Measurements from ENCODE around the gene TBX6.
A peak's percentile ranks its signal among the peaks of the same experiment; 100 is the strongest.

TBX6 gene

DNA sequence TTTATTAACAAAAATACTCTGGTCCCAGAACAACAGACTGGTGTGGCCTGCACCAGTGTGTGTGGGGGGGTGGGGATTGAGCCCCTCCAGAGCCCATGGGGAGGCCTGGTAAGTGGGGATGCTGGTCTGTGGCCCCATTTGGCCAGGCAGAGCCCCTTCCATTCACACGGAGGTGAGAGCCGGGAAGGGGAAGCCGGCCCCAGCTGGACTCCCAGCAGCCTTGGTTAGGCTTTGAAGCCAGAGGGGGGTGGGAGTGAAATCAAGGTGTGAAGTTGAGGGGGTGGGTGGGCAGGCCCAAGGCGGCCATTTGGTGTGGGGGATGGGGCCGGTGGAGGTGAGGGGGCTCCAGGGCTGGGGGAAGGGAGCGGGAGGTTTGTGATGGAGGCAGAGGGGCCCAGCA, 5.9 kb downstream of the TBX6 start:
- no peak for DNase-seq

DNA sequence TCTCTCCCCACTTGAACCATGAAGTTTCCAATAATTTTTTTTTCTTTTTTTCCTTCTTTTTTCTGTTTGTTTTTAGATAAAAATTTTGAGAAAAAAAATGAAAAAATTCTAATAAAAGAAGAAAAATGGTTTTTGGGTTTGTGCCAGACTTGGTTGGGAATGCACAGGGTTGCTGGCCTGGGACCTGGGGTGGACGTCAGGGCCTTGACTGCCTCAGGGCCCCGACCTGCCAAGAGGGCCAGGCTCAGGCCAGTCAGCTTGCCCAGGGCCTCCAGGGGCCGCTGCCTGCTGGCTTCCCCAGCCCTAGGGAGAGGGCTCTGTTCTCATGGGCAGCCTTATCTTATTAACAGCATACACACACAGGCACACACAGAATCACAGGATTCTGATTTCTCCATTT, 6.5 kb downstream of the TBX6 start:
- DNase-seq, result no peak

- no peak for DNase-seq
These were observed 6.9 kb downstream of the TBX6 start for GRCh38 chr16:30084816-30085159.

GRCh38 chr16:30084096-30084815, 7.5 kb downstream of the TBX6 start:
- no peak for DNase-seq

- no peak for DNase-seq
These were observed 8.3 kb downstream of the TBX6 start for GRCh38 chr16:30083216-30084055.

DNA sequence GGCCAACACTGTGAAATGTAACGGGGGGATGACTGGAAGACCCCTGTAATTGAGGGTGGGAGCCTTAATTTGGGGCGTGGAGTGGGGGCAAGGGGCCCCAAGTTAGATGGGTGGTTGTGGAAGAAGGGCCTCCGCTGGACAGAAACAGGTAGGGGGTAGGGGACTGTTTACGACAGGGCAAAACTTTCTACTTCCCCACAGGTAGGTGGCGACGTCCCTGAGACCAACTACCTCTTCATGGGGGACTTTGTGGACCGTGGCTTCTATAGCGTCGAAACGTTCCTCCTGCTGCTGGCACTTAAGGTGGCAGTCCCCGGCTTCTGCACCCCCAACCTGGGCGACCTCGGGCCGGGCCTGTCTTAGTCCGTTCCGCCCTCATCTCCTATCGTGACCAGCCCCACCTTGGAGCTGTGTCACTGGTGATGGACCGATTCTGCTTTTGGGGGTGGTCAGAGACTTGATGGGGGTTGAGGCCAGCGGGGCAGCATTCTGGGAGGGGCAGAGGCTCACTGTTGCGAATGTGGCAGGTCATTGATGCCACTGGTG, 9.1 kb downstream of the TBX6 start:
- DNase-seq, result no peak

- no peak for DNase-seq
These were observed 12.2 kb downstream of the TBX6 start for GRCh38 chr16:30079480-30079879.

DNA sequence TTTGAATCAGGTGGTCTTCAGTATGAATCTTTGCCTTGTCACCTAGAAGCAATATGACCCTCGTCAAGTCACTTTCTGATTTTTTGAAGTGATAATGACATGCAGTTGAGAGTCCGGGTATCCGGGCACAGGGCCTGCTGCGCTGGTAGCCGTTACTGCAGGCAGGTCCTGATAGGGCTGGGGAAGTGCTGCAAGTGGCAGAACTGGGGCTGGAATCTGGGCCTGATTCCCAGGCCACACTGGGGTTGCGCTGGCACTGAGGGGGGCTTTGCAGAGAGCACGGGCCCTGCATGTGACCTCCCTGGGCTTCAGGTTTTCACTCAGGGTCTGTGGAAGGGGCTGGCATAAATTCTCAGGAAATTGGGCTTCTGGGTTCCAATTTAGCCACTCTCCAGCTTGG, 13.0 kb downstream of the TBX6 start:
- no peak for DNase-seq

GRCh38 chr16:30077656-30078055, 14.1 kb downstream of the TBX6 start:
- no peak for DNase-seq

GRCh38 chr16:30076276-30076791, 15.4 kb downstream of the TBX6 start:
- DNase-seq, result peak; percentile 22

GRCh38 chr16:30075503-30076275, 16.0 kb downstream of the TBX6 start, which contains the start of gene PPP4C:
Gene PPP4C (plus strand): TSS chr16:30075994. CDS start chr16:30076378, 384 bp downstream.
- DNase-seq, result peak; percentile 90

GRCh38 chr16:30070490-30070889, 21.2 kb downstream of the TBX6 start:
- DNase-seq, result no peak

GRCh38 chr16:30069611-30070462, 21.9 kb downstream of the TBX6 start:
- DNase-seq, result no peak

DNA sequence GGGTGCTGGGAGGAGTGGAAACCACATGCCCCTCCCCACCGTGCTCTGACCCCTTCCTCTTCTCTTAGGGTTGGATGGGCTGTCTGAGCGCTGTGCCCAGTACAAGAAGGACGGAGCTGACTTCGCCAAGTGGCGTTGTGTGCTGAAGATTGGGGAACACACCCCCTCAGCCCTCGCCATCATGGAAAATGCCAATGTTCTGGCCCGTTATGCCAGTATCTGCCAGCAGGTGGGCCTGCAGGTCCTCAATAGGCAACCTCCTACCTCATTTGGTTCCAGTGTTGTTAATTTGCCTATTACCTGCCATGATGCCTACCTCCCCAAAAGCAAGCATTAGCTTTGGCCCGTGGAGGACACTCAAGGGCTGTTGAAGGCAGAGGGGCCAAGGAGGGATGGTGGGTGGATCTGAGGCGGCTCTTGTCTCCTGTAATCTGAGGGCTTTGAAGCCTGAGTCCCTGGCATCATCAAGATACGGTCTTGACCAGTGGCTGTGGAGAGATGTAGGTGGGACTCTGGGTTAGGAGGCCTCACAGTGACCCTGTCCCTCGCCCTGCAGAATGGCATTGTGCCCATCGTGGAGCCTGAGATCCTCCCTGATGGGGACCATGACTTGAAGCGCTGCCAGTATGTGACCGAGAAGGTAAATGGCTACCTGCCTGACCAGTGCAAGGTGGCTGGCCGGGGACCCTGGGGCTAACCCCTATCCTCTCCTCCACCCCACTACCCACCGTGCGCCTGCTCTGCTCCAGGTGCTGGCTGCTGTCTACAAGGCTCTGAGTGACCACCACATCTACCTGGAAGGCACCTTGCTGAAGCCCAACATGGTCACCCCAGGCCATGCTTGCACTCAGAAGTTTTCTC, 22.7 kb downstream of the TBX6 start:
- DNase-seq, result peak; percentile 61

- no peak for DNase-seq
These were observed 23.4 kb downstream of the TBX6 start for GRCh38 chr16:30068333-30068732.

DNA sequence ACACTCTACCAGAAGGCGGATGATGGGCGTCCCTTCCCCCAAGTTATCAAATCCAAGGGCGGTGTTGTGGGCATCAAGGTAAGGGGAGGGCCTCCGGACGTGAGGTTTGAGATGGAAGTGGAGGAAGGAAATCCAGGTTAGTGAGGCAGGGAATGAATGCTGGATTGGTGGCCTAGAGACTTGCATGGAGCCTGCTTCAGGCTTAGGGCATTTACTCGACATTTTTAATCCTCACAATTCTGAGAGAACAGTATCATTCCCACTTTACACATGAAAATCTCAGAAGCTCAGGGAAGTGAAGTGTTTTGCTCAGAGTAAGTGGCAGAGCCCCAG, 24.2 kb downstream of the TBX6 start:
- DNase-seq, result no peak

- DNase-seq, result no peak
These were observed 24.8 kb downstream of the TBX6 start for GRCh38 chr16:30066761-30067583.

DNA sequence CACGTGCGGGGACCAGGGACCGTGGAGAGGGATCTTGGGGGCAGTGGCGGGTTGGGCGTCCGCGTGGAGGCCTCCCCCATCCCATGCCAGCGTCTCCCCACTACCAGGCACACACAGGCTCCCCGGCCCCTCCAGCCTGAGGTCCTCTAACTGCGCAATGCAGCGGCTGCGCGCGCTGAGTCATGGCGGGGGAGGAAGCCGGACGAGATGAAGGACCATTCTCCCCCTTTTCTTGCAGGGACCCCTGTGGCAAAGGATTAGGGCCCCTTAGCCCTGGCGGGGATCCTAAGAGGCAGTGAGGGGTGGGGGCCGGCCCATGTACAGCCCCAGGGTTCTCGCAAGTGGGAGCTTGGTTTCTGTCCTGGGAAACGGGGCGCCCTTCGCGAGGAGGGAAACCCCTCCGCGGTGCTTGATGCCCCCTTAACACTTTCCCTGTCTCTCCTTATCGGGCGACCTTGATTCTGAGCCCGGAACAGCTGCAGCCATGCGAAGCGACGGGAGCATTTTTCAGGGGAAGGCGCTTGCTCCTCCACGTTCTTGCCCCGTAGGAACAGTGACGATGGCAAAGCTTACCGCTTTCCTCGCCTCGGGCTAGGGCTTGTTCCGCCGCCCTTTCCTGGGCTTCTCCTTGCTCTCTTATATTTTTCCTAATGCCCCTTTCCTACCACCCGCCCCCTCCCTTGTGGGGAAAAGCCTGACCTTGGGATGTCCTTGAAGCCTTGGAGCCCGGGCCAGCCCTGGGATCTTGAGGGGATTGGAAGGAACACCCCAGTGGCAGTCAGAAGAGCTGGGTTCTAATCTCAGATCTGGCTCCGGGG, 25.6 kb downstream of the TBX6 start:
- DNase-seq, result peak; percentile 53
